ENCODE measurements around the gene DENND2A.
"Not testable (repeated sequence)": the region's sequence is repeated elsewhere in the genome, so short reads cannot be mapped to it uniquely, and the experiment has no call there.

DENND2A gene

DNA sequence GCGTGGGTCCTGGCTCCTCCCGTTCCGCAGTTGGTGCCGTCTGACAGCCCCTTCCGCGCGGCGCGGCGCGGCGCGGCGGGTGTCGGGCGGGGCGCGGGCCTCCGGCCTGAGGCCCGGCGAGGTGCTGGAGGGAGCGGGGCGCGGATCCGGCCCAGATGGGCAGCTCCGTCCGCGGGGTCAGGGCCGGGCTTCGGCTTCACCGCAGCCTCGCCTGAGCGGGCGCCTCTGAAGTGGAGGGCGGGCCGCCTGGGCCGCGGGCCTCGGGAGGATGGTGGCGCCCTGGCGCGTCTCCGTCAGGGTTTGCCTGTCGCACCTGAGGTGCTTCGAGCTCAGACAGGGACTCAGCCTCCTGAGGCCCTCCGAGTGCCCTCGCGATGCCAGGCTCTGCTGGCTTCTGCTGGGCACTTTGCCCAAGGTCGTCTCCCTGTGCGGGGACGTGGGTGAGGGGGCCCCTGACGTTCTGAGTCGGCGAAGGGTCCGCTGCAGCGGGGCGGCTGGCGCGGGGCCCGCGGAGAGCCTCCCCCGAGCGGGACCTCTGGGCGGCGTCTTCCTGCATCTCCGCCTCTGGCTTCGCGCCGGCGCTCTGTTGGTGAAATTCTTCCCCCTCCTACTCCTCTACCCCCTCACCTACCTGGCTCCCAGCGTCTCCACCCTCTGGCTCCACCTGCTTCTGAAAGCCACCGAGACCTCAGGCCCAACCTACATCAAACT is 32.6 kb upstream of the DENND2A start:
- DNase-seq (ENCODE audit: low read depth, low spot score) = no peak
- peaks cover 17% of the 10 kb centered on the region for H3K27me3 ChIP-seq (ENCODE audit: insufficient read depth, insufficient read length)
- TF ChIP-seq SUZ12 (IDR thresholded peaks at IDR 0.05; ENCODE audit: extremely low read depth, insufficient read depth, insufficient read length) = no peak
- no peak for TF ChIP-seq ZNF274 (IDR thresholded peaks at IDR 0.05; ENCODE audit: low read depth, low read length)
- no peak for TF ChIP-seq YY1 (IDR thresholded peaks at IDR 0.05; ENCODE audit: insufficient read depth, insufficient read length)
- peak overlapping the region; percentile 68 for H3K4me3 ChIP-seq (ENCODE audit: insufficient read length, low read depth)
- no peaks in the 10 kb centered on the region for H3K36me3 ChIP-seq (ENCODE audit: insufficient read depth, insufficient read length, low read length)
- H3K9ac ChIP-seq (ENCODE audit: insufficient read length, low read depth) = peak overlapping the region; percentile 87
- H3K4me1 ChIP-seq (ENCODE audit: insufficient read depth, insufficient read length) = peaks cover 5% of the 10 kb centered on the region
- H3K9me3 ChIP-seq (ENCODE audit: insufficient read depth, low read length) = no peaks in the 10 kb centered on the region

DNA sequence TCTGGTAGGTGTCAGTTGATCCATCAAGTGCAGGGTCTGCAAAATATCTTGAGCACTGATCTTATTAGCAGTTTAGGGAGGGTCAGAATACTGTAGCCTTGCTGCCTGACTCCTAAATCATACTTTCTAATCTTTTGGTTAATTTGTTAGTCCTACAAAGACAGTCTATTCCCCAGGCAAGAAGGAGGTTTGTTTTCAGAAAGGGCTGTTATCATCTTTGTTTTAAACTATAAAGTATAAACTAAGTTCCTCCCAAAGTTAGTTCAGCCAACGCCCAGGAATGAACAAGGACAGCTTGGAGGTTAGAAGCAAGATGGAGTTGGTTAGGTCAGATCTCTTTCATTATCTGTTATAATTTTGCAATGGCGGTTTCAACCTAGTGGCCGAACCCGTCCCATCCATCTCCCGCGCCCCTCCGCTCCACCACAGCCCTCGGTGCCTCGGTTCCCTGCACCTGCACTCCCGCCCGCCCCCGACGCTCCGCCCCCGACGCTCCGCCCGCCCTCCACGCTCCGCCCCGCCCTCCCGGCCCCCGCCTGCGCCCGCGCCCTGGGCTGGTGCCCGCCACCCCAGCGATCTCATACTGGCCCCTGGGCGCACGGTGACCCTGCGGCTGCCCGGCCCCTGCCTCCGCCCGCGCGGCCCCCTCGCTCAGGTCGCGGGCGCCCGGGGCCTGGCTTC is 31.9 kb upstream of the DENND2A start, which contains the start of gene ADCK2:
Gene ADCK2 (plus strand): TSS at position 564 of the 681 bp plus-strand sequence. CDS start 386 bp downstream, outside the sequence.
- TF ChIP-seq SUZ12 (IDR thresholded peaks at IDR 0.05; ENCODE audit: extremely low read depth, insufficient read depth, insufficient read length) = no peak
- no peak for TF ChIP-seq YY1 (IDR thresholded peaks at IDR 0.05; ENCODE audit: insufficient read depth, insufficient read length)
- TF ChIP-seq ZNF274 (IDR thresholded peaks at IDR 0.05; ENCODE audit: low read depth, low read length) = no peak
- peaks cover 17% of the 10 kb centered on the region for H3K27me3 ChIP-seq (ENCODE audit: insufficient read depth, insufficient read length)
- no peak for DNase-seq (ENCODE audit: low read depth, low spot score)

DNA sequence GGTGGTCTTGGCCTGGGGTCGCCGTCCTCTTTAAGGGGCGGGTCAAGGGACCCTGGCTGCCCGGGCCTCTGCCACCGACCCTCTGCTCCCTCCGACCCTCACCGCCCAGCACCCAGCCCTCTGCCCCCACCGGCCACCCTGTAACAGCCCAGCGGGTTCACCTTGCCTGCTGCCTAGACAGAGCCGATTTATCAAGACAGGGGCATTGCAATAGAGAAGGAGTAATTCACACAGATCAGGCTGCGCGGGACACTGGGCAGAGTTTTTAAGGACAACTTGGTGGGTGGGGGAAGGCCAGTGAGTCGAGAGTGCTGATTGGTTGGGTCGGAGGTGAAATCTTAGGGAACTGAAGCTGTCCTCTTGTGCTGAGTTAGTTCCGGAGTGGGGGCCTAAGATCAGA is 31.4 kb upstream of the DENND2A start:
- Histone ChIP-seq H3K9ac (ENCODE audit: insufficient read length, low read depth) (no peak overlapping the region), H3K9me3 (ENCODE audit: insufficient read depth, low read length) (no peaks in the 10 kb centered on the region), H3K4me3 (ENCODE audit: insufficient read length, low read depth) (no peak overlapping the region), H3K4me1 (ENCODE audit: insufficient read depth, insufficient read length) (peaks cover 5% of the 10 kb centered on the region), H3K36me3 (ENCODE audit: insufficient read depth, insufficient read length, low read length) (no peaks in the 10 kb centered on the region), H3K27me3 (ENCODE audit: insufficient read depth, insufficient read length) (peaks cover 17% of the 10 kb centered on the region)
- TF ChIP-seq YY1 (IDR thresholded peaks at IDR 0.05; ENCODE audit: insufficient read depth, insufficient read length) = no peak
- no peak for TF ChIP-seq SUZ12 (IDR thresholded peaks at IDR 0.05; ENCODE audit: extremely low read depth, insufficient read depth, insufficient read length)
- TF ChIP-seq ZNF274 (IDR thresholded peaks at IDR 0.05; ENCODE audit: low read depth, low read length) = no peak
- DNase-seq (ENCODE audit: low read depth, low spot score) = no peak

More for the DNA sequence above, 31.9 kb upstream of the DENND2A start, which contains the start of gene ADCK2:
- Histone ChIP-seq H3K4me1 (ENCODE audit: insufficient read depth, insufficient read length) (peaks cover 5% of the 10 kb centered on the region), H3K4me3 (ENCODE audit: insufficient read length, low read depth) (peak within 1 kb of the TSS; percentile 68), H3K9me3 (ENCODE audit: insufficient read depth, low read length) (no peaks in the 10 kb centered on the region), H3K36me3 (ENCODE audit: insufficient read depth, insufficient read length, low read length) (no peaks in the 10 kb centered on the region), H3K9ac (ENCODE audit: insufficient read length, low read depth) (peak within 1 kb of the TSS; percentile 87)

DNA sequence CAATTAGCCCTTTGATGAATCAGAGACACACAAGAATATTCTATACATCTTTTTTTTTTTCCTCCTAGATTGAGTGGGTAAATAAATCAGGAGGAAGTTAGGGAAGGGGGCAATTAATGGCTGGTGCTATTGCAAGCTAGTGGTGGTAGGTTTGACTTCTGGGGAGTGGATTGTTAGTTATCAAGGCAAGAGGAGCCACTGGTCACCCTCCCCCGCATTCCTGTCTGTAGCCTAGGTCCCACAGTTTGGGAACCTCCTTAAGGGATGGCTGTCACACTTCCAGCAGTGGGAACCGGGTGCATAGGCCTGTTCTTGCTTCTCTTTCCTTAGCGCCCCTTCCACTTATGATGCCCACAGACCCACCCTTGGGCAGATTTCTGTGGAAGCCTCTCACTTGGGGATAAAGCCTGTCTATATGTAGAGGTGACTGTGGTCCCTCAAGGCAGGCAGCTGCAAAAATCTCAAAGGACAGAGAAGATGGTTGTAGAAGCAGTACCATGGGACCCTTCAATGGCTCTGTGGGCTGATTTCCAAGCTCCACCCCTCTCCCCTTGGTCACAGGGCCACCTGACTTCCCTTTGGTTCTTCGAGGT is 29.8 kb upstream of the DENND2A start:
- DNase-seq (ENCODE audit: low read depth, low spot score) = no peak
- no peak for TF ChIP-seq SUZ12 (IDR thresholded peaks at IDR 0.05; ENCODE audit: extremely low read depth, insufficient read depth, insufficient read length)
- TF ChIP-seq ZNF274 (IDR thresholded peaks at IDR 0.05; ENCODE audit: low read depth, low read length) = no peak
- TF ChIP-seq YY1 (IDR thresholded peaks at IDR 0.05; ENCODE audit: insufficient read depth, insufficient read length) = no peak

DNA sequence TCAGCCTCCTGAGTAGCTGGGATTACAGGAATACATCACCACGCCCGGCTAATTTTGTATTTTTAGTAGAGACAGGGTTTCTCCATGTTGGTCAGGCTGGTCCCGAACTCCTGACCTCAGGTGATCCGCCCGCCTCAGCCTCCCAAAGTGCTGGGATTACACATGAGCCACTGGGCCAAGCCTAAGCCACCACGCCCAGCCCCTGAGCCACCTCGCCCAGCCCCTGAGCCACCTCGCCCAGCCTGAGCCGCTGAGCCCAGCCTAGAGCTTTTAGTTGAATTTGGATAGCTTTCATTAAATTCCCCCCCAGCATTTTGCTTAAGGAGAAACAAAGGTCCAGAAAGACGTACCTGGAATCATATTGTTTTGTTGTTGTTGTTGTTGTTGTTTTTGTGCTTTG is 29.2 kb upstream of the DENND2A start:
- not testable (repeated sequence) for H3K36me3 ChIP-seq (ENCODE audit: insufficient read depth, insufficient read length, low read length); H3K9me3 ChIP-seq (ENCODE audit: insufficient read depth, low read length); H3K9ac ChIP-seq (ENCODE audit: insufficient read length, low read depth); H3K4me3 ChIP-seq (ENCODE audit: insufficient read length, low read depth); DNase-seq (ENCODE audit: low read depth, low spot score); H3K4me1 ChIP-seq (ENCODE audit: insufficient read depth, insufficient read length)
- H3K27me3 ChIP-seq (ENCODE audit: insufficient read depth, insufficient read length) = peaks cover 17% of the 10 kb centered on the region

More for the DNA sequence above, 29.8 kb upstream of the DENND2A start:
- Histone ChIP-seq H3K36me3 (ENCODE audit: insufficient read depth, insufficient read length, low read length) (no peaks in the 10 kb centered on the region), H3K4me3 (ENCODE audit: insufficient read length, low read depth) (no peak overlapping the region), H3K9me3 (ENCODE audit: insufficient read depth, low read length) (no peaks in the 10 kb centered on the region), H3K9ac (ENCODE audit: insufficient read length, low read depth) (no peak overlapping the region), H3K27me3 (ENCODE audit: insufficient read depth, insufficient read length) (peaks cover 17% of the 10 kb centered on the region), H3K4me1 (ENCODE audit: insufficient read depth, insufficient read length) (peaks cover 5% of the 10 kb centered on the region)

DNA sequence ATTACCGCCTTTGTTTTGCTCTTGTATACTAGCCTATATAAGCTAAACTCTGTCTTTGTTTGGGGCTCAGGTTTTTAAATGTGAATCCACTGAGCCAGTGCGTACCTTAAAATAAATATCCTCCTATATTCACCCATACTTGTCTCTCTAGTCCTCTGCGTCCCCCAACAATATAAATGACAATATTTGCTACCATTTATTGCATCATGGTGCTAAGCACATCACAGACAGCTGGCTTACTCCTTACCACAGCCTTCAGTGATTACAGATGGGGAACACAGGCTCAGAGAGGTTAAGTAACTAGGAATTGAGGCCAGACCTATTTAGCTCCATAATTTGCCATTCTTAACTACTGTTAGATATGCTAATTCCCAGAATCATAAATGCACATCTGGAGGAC is 28.7 kb upstream of the DENND2A start:
- no peak for DNase-seq (ENCODE audit: low read depth, low spot score)
- Histone ChIP-seq H3K9ac (ENCODE audit: insufficient read length, low read depth) (no peak overlapping the region), H3K36me3 (ENCODE audit: insufficient read depth, insufficient read length, low read length) (no peaks in the 10 kb centered on the region), H3K9me3 (ENCODE audit: insufficient read depth, low read length) (no peaks in the 10 kb centered on the region), H3K27me3 (ENCODE audit: insufficient read depth, insufficient read length) (peaks cover 17% of the 10 kb centered on the region), H3K4me3 (ENCODE audit: insufficient read length, low read depth) (no peak overlapping the region), H3K4me1 (ENCODE audit: insufficient read depth, insufficient read length) (peaks cover 5% of the 10 kb centered on the region)
- TF ChIP-seq ZNF274 (IDR thresholded peaks at IDR 0.05; ENCODE audit: low read depth, low read length) (no peak), SUZ12 (IDR thresholded peaks at IDR 0.05; ENCODE audit: extremely low read depth, insufficient read depth, insufficient read length) (no peak), YY1 (IDR thresholded peaks at IDR 0.05; ENCODE audit: insufficient read depth, insufficient read length) (no peak)

DNA sequence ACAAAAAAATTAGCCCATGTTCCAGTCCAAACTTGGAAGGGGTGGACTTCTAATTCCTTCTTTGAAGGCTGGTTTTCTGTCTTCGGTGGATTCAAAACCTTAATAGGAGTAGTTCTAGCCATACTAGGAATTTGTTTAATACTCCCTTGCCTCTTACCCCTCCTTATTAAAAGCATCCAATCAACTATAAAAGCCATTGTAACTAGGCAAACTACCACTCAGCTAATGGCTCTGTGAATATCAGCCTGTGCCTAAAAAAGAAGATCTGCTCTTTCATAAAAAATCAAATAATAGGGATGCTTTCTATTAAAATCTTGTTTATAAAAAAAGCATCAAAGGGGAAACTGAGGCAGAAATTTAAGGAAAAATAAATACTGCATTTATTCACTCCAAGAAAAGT is 28.0 kb upstream of the DENND2A start:
- Histone ChIP-seq H3K9ac (ENCODE audit: insufficient read length, low read depth) (no peak overlapping the region), H3K36me3 (ENCODE audit: insufficient read depth, insufficient read length, low read length) (no peaks in the 10 kb centered on the region), H3K4me3 (ENCODE audit: insufficient read length, low read depth) (no peak overlapping the region), H3K27me3 (ENCODE audit: insufficient read depth, insufficient read length) (peaks cover 11% of the 10 kb centered on the region), H3K9me3 (ENCODE audit: insufficient read depth, low read length) (no peaks in the 10 kb centered on the region), H3K4me1 (ENCODE audit: insufficient read depth, insufficient read length) (peaks cover 3% of the 10 kb centered on the region)
- DNase-seq (ENCODE audit: low read depth, low spot score) = no peak
- TF ChIP-seq SUZ12 (IDR thresholded peaks at IDR 0.05; ENCODE audit: extremely low read depth, insufficient read depth, insufficient read length) (no peak), ZNF274 (IDR thresholded peaks at IDR 0.05; ENCODE audit: low read depth, low read length) (no peak), YY1 (IDR thresholded peaks at IDR 0.05; ENCODE audit: insufficient read depth, insufficient read length) (no peak)
